DOHH2 (cell line): ENCODE results near the gene POU2F1.

Experiments
- CTCF ChIP-seq: fragments of 200-600 bp; sonication (generic); IDR thresholded peaks from one replicate; pipeline ENCODE4 v1.5.1; 2014; ENCODE audit warnings: antibody characterized with exemption, mild to moderate bottlenecking, low read depth, low read length; ENCODE audit not compliant: poor library complexity, severe bottlenecking
- EZH2phosphoT487 ChIP-seq: fragments of 200-600 bp; sonication (generic); IDR thresholded peaks from 2 replicates; pipeline ENCODE4 v1.6.1; 2017; ENCODE audit warnings: borderline replicate concordance, mild to moderate bottlenecking, antibody characterized with exemption, low read length, moderate library complexity, mixed read lengths

- TF ChIP-seq CTCF (no peak), EZH2phosphoT487 (no peak)
Measured at GRCh38 chr1:167423684-167424619, 203.3 kb downstream of the POU2F1 start.
